Left lung (tissue), 10 donors: ENCODE data around the gene TMEM135. TPM values are rescaled to one million over a fixed set of nuclear protein-coding genes. Genes with fewer than 3 reads are reported as not detected.
"Not testable (repeated sequence)": the region's sequence is repeated elsewhere in the genome, so short reads cannot be mapped to it uniquely, and the experiment has no call there.

Experiments
- ATAC-seq: fragments of 200-7000 bp; cut with Tn5 transposase; one replicate; pipeline ENCODE4 v1.9.1; 2020; ENCODE audit warnings: moderate library complexity
- DNase-seq, 4 donors: peaks; one replicate each; pipeline ENCODE4 v3.0.0-alpha.2; 2013 to 2020
- H3K27ac ChIP-seq, 2 donors: fragments of 200-600 bp; sonication (generic) in 1 of 2; one replicate each; pipeline versions ENCODE4 v1.5.0 to v1.8.0; 2020 to 2021
- H3K27me3 ChIP-seq, 2 donors: fragments of 200-600 bp; sonication (generic) in 1 of 2; one replicate each; pipeline versions ENCODE4 v1.5.0 to v1.8.0; 2020 to 2021
- H3K36me3 ChIP-seq, 2 donors: fragments of 200-600 bp; sonication (generic) in 1 of 2; one replicate each; pipeline versions ENCODE4 v1.5.0 to v1.8.0; 2020 to 2021
- H3K4me1 ChIP-seq, 2 donors: fragments of 200-600 bp; one replicate each; pipeline ENCODE4 v1.8.0; 2021
- H3K4me3 ChIP-seq, 2 donors: fragments of 200-600 bp; sonication (generic) in 1 of 2; one replicate each; pipeline versions ENCODE4 v1.5.0 to v1.8.0; 2020 to 2021; ENCODE audit warnings: mild to moderate bottlenecking in 1 of 2
- H3K9me3 ChIP-seq, 2 donors: fragments of 200-600 bp; sonication (generic) in 1 of 2; one replicate each; pipeline versions ENCODE4 v1.5.0 to v1.8.0; 2020 to 2021
- intact Hi-C, 2 donors: fragments of 100-400 bp; cut with DNase I; formaldehyde crosslinking; loops; one replicate each; pipeline versions ENCODE4 v1.11.2 to v1.14.2; 2022
- polyA plus RNA-seq, 6 donors: library from polyadenylated mRNA; unstranded; fragments of 120-200 nt; gene quantifications; one replicate each; pipeline ENCODE4 v1.2.1, GENCODE V29; 2013; ENCODE audit not compliant: insufficient read length in 6 of 6
- total RNA-seq, 2 donors: library from RNA; stranded (reverse); fragmentation: NEBNext Ultra II Directional; extraction: Animal tissue kit (Norgen Biotek cat#: 25700); gene quantifications; one replicate each; pipeline ENCODE4 v1.2.1, GENCODE V29; 2021
- TF ChIP-seq, protein P1 (sequence below), 2 donors: fragments of 200-600 bp; sonication (generic) in 1 of 2; IDR thresholded peaks; one replicate each; pipeline versions ENCODE4 v1.5.0 to v1.8.0; 2021; ENCODE audit warnings: antibody characterized with exemption in 2 of 2
- donor health status: DM: no; HTN: yes; CAD: no.
- donor health status: DM: no; HTN: no; CAD: no.

The TMEM135 gene
- total and polyA plus RNA-seq, 8 donors = 21.3 to 33.4 (median 27.2) TPM

DNA sequence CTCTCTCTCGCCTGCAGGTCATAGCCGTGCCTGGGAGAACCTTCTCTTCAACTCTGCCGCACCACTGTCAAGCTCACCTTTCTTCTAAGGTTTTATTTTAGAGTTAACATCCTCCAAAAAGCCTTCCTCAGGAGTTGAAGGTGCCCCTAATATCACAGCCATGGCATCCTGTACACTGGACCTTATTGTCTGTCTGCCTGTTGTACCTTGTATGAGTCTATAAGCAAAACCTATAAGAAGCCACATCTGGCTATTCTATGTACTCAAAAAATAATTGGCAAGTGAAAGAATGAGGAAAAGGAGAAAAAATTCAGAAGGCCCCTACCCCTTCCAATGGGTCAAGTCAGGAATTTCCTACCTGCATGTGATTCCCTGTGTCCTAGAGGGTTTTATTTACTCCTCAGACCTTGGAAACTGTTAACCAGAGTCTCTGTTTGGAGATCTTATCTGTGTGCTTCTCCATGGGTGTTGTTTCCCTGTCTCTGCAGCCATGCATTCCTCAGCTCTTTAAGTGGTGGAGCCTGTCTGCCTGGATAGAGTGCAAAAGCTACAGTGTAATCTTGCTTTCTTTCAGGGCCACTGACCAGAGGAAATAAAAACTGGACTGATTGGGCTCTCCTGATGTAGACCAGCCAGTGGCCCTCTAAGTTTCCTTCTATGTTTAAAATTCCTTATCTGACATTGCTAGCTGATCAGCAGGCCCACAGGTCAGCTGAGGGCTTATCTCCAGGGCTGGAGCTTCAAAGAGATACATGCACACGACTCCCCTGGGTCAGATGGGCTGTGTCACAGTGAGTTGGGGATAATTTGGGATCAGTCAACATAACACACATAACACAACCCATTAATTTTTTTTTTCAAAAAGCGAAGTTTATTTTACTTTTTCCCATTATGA lies 37.6 kb upstream of the TMEM135 start:
- TF ChIP-seq, protein P1, sequence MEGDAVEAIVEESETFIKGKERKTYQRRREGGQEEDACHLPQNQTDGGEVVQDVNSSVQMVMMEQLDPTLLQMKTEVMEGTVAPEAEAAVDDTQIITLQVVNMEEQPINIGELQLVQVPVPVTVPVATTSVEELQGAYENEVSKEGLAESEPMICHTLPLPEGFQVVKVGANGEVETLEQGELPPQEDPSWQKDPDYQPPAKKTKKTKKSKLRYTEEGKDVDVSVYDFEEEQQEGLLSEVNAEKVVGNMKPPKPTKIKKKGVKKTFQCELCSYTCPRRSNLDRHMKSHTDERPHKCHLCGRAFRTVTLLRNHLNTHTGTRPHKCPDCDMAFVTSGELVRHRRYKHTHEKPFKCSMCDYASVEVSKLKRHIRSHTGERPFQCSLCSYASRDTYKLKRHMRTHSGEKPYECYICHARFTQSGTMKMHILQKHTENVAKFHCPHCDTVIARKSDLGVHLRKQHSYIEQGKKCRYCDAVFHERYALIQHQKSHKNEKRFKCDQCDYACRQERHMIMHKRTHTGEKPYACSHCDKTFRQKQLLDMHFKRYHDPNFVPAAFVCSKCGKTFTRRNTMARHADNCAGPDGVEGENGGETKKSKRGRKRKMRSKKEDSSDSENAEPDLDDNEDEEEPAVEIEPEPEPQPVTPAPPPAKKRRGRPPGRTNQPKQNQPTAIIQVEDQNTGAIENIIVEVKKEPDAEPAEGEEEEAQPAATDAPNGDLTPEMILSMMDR (IDR thresholded peaks at IDR 0.05) = no peak
- DNase-seq (peak in 2 of 4 donors; percentile 31 to 42), ATAC-seq (peak; percentile 95)
- no peaks in the 10 kb centered on the region for H3K9me3 ChIP-seq
- no peak overlapping the region for H3K4me3 ChIP-seq
- no peaks in the 10 kb centered on the region for H3K36me3 ChIP-seq
- H3K27ac ChIP-seq = no peak overlapping the region
- intact Hi-C loops = no loop called here
- no peaks in the 10 kb centered on the region for H3K27me3 ChIP-seq
- no peaks in the 10 kb centered on the region for H3K4me1 ChIP-seq

DNA sequence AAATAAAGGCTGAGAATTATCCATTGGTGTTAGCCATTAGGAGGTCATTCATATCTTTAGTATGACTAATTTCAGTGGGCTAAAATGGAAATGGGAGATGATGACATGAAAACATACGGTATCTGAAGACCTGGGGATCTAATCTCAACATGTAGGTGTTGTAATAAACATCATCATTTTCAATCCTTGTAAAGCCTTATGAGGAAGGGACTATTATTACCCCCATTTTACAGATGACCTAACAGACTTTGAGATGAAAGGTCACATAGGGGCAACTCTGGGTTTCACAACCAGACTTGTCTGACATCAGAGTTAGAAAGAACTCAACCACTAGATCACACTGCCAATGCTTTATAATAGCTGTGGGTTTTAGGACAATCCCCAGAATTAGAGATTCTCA lies 34.8 kb upstream of the TMEM135 start:
- no peak for ATAC-seq
- H3K27me3 ChIP-seq = no peaks in the 10 kb centered on the region
- H3K9me3 ChIP-seq = no peaks in the 10 kb centered on the region
- no peaks in the 10 kb centered on the region for H3K36me3 ChIP-seq
- H3K4me3 ChIP-seq = no peak overlapping the region
- DNase-seq = no peak
- no peaks in the 10 kb centered on the region for H3K4me1 ChIP-seq
- intact Hi-C loops = no loop called here
- H3K27ac ChIP-seq = no peak overlapping the region
- TF ChIP-seq, protein P1 (IDR thresholded peaks at IDR 0.05) = no peak

DNA sequence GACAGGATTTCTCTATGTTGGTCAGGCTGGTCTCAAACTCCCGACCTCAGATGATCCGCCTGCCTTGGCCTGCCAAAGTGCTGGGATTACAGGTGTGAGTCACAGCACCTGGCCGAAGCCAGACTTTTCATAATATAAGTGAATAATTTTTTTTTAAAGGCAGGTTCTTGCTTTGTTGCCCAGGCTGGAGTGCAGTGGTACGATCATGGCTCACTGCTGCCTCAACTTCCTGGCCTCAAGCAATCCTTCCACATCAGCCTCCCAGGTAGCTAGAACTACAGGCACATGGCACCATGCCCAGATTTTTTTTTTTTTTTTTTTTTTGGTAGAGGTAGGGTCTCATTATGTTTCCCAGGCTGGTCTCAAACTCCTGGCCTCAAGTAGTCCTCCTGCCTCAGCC lies 33.5 kb upstream of the TMEM135 start:
- H3K4me3 ChIP-seq, DNase-seq, H3K4me1 ChIP-seq, H3K27me3 ChIP-seq, H3K36me3 ChIP-seq, H3K9me3 ChIP-seq, ATAC-seq, H3K27ac ChIP-seq, intact Hi-C loops: not testable (repeated sequence)

DNA sequence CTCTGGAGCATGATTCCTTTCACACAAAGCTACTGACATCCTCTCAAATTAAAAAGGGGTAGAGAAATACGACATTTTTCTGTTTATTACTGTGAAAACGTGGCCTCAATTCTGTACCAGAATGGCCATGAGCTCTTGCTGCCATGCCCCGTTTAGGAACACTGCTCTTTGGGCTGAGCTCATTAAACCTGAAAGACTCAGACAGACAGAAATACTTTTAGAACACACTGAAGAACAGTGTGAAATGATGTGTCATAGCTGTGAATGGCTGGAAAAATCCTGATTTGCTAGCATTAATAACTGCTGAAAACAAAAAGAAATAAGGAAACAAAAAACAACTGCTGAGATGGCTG lies 32.2 kb upstream of the TMEM135 start:
- Histone ChIP-seq H3K27ac (no peak overlapping the region), H3K9me3 (no peaks in the 10 kb centered on the region), H3K36me3 (no peaks in the 10 kb centered on the region), H3K4me1 (no peaks in the 10 kb centered on the region), H3K27me3 (no peaks in the 10 kb centered on the region), H3K4me3 (no peak overlapping the region)
- no peak for DNase-seq
- intact Hi-C loops = no loop called here
- TF ChIP-seq, protein P1 (IDR thresholded peaks at IDR 0.05) = no peak
- peak; percentile 32 for ATAC-seq

DNA sequence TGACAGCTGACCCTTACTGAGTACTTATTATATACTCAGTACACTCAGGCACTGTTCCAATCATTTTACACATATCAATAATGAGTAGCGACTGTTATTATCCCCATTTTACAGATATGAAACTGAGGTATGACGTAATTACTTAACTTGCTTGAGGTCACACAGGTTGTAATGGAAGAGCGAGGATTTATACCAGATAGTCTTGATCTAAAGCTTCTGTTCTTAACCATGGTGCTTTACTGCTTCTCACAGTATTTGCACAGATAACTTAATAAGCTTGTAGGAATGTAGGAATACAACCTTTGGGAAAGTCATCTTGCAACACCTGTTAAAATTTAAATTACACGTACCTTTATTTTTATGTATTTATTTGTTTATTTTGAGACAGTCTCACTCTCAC lies 31.7 kb upstream of the TMEM135 start:
- no peaks in the 10 kb centered on the region for H3K9me3 ChIP-seq
- TF ChIP-seq, protein P1 (IDR thresholded peaks at IDR 0.05) = no peak
- no peaks in the 10 kb centered on the region for H3K27me3 ChIP-seq
- no peaks in the 10 kb centered on the region for H3K36me3 ChIP-seq
- intact Hi-C loops = no loop called here
- ATAC-seq = no peak
- no peak overlapping the region for H3K4me3 ChIP-seq
- no peak for DNase-seq
- H3K4me1 ChIP-seq = no peaks in the 10 kb centered on the region
- no peak overlapping the region for H3K27ac ChIP-seq

DNA sequence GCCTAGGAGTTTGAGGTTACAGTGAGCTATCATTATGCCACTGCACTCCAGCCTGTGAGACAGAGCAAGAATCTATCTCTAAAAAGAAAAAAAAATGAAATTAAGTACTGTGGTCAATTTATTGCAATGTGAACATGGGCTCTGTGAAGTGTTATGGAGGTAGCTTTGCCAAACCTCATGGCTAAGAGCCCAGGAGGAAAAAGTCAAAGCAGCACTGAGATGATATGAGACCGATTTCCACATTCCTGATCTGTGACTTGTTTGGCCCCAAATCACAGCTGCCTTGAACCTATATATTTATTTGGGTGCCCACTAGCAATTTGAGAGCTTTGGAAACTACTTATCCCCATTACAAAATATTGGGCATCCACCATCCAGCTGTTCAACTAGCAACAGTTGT lies 29.8 kb upstream of the TMEM135 start:
- Histone ChIP-seq H3K27ac (no peak overlapping the region), H3K4me1 (no peaks in the 10 kb centered on the region), H3K27me3 (no peaks in the 10 kb centered on the region), H3K36me3 (no peaks in the 10 kb centered on the region), H3K4me3 (no peak overlapping the region), H3K9me3 (no peaks in the 10 kb centered on the region)
- DNase-seq = no peak
- ATAC-seq = no peak
- intact Hi-C loops = no loop called here
- TF ChIP-seq, protein P1 (IDR thresholded peaks at IDR 0.05) = no peak
